ENCODE measurements around the gene ATG9A. TPM values are rescaled to one million over a fixed set of nuclear protein-coding genes. Genes with fewer than 3 reads are reported as not detected.

ATG9A gene
- total and polyA plus RNA-seq, 2 of the 8 experiments (the other 6 are each of a cell fraction or from before 2014, with no cell fraction given), result 43.6 to 66.8 TPM

- Histone ChIP-seq H3K27me3 (replicated peaks in 1 of 4; ENCODE audit: control insufficient read depth in 3 of 4, extremely low read depth in 1 of 4, insufficient read depth in 3 of 4, low read length in 3 of 4) (peaks cover 0 to 3% (median under 1%) of the 10 kb centered on the region in 4 experiments; a peak in 2 of 7 replicates), H3K56ac (replicated peaks; ENCODE audit: insufficient read length, low read depth, low read length) (no peak overlapping the region), H2BK20ac (ENCODE audit: low read length) (no peak overlapping the region), H3K23me2 (ENCODE audit: low read depth, low read length) (no peaks in the 10 kb centered on the region), H3K4me1 (replicated peaks in 1 of 4; ENCODE audit: control insufficient read depth in 3 of 4, insufficient read depth in 4 of 4, low read length in 3 of 4) (no peaks in the 10 kb centered on the region), H4K91ac (replicated peaks; ENCODE audit: insufficient read length, low read length) (no peak overlapping the region), H2BK12ac (ENCODE audit: low read depth, low read length) (no peak overlapping the region), H2BK15ac (ENCODE audit: low read length) (no peak overlapping the region), H3K4me3 (ENCODE audit: extremely low read depth in 1 of 4, insufficient read depth in 2 of 4, low read depth in 3 of 4, low read length in 4 of 4) (no peak overlapping the region), H4K5ac (ENCODE audit: insufficient read length, low read depth, low read length) (no peak overlapping the region), H3K9me3 (ENCODE audit: insufficient read depth in 2 of 2, low read depth in 1 of 2, low read length in 1 of 2) (no peaks in the 10 kb centered on the region), H3K18ac (ENCODE audit: extremely low read depth, low read length) (no peak overlapping the region), H3K23ac (ENCODE audit: insufficient read length) (no peak overlapping the region), H4K8ac (ENCODE audit: extremely low read depth, insufficient read depth, low read length) (no peak overlapping the region), H4K20me1 (replicated peaks in 1 of 2; ENCODE audit: control insufficient read depth in 1 of 2, insufficient read depth in 2 of 2, low read length in 2 of 2) (no peaks in the 10 kb centered on the region), H3K4ac (replicated peaks; ENCODE audit: insufficient read length, low read depth, low read length) (no peak overlapping the region), H2BK120ac (replicated peaks; ENCODE audit: low read depth, low read length) (no peak overlapping the region), H3K36me3 (ENCODE audit: control insufficient read depth in 2 of 4, insufficient read depth in 4 of 4, low read length in 3 of 4) (no peaks in the 10 kb centered on the region), H3K27ac (ENCODE audit: low read depth, low read length) (no peak overlapping the region), H3K9ac (replicated peaks in 1 of 4; ENCODE audit: extremely low read depth in 1 of 4, low read depth in 3 of 4, low read length in 3 of 4) (no peak overlapping the region), H2AK5ac (ENCODE audit: low read depth, low read length) (no peak overlapping the region), H3K4me2 (ENCODE audit: insufficient read depth in 1 of 2, low read depth in 2 of 2, low read length in 2 of 2) (no peak overlapping the region), H2BK5ac (ENCODE audit: low read depth, low read length) (no peak overlapping the region), H3K14ac (ENCODE audit: insufficient read length) (no peak overlapping the region), H3K79me2 (ENCODE audit: control insufficient read depth in 1 of 2, insufficient read depth in 2 of 2, low read length in 2 of 2) (no peaks in the 10 kb centered on the region), H3K79me1 (ENCODE audit: low read depth, low read length) (no peaks in the 10 kb centered on the region), H2AFZ (ENCODE audit: low read length) (no peak overlapping the region)
- DNase-seq (ENCODE audit: low read depth in 1 of 2, low spot score in 2 of 2), result no peak
- ChIA-PET CTCF (ENCODE audit: partially characterized antibody) (interaction anchor here (1.3 to 4.9 kb wide), 3 partner anchors 10 to 28 kb away, joined by 3 to 25 read pairs (median 6); partner anchors contain the start of gene DNAJB2), POLR2A (ENCODE audit: partially characterized antibody) (interaction anchor here (0.6 kb wide), 1 partner anchor 869 kb away, joined by 3 read pairs; no protein-coding TSS in a partner anchor)
- WGBS, 2 experiments (ENCODE audit: extremely low coverage in 1 of 2, insufficient coverage in 1 of 2, insufficient read length in 1 of 2, insufficient replicate concordance in 2 of 2, low coverage in 1 of 2, low lambda C conversion rate in 2 of 2, missing lambda C conversion rate in 1 of 2), result 100% methylated on average over 1 of the region's 1 CpG; no CpG with 5 or more reads in 1 of the 2 experiments
- FAIRE-seq, result no peak
- TF ChIP-seq PHF8 (conservative IDR thresholded peaks at IDR 0.05; ENCODE audit: low read depth, low read length), result no peak
- TF ChIP-seq EGR1 (IDR thresholded peaks at IDR 0.05; ENCODE audit: borderline replicate concordance, low read depth, low read length), result no peak
- no peak for TF ChIP-seq BCL11A (IDR thresholded peaks at IDR 0.05; ENCODE audit: low read depth in 2 of 2, low read length in 2 of 2)
- no peak for TF ChIP-seq EP300 (IDR thresholded peaks at IDR 0.05; ENCODE audit: borderline replicate concordance in 1 of 2, low read depth in 2 of 2, low read length in 2 of 2)
- TF ChIP-seq GTF2F1 (IDR thresholded peaks at IDR 0.05; ENCODE audit: borderline replicate concordance, low read depth, low read length), result no peak
- no peak for TF ChIP-seq JUND (IDR thresholded peaks at IDR 0.05; ENCODE audit: low read length)
- TF ChIP-seq SRF (IDR thresholded peaks at IDR 0.05; ENCODE audit: low read depth, low read length), result no peak
- no peak for TF ChIP-seq CBX8 (IDR thresholded peaks at IDR 0.05; ENCODE audit: borderline replicate concordance, low read depth, low read length)
- TF ChIP-seq TEAD4 (IDR thresholded peaks at IDR 0.05; ENCODE audit: low read depth, low read length), result no peak
- TF ChIP-seq EZH2 (IDR thresholded peaks at IDR 0.05; ENCODE audit: low read depth, low read length, severe bottlenecking), result no peak
- TF ChIP-seq SP4 (IDR thresholded peaks at IDR 0.05; ENCODE audit: low read length), result no peak
- no peak for TF ChIP-seq GABPA (IDR thresholded peaks at IDR 0.05; ENCODE audit: borderline replicate concordance, insufficient read depth, low read length)
- no peak for TF ChIP-seq RAD21 (IDR thresholded peaks at IDR 0.05 in 1 of 2, conservative IDR thresholded peaks at IDR 0.05 in 1 of 2; ENCODE audit: low read depth in 2 of 2, low read length in 2 of 2)
- no peak for TF ChIP-seq NRF1 (IDR thresholded peaks at IDR 0.05; ENCODE audit: low read depth, low read length)
Measured at GRCh38 chr2:219266886-219267285, 37.5 kb upstream of the ATG9A start.
